HG03378 (cell line): ENCODE data around the gene ZNF740.

Experiments used
- ATAC-seq: cut with Tn5 transposase; IDR thresholded peaks from one replicate; pipeline ENCODE4 v1.9.1; 2021; ENCODE audit warnings: mild to moderate bottlenecking, moderate library complexity; ENCODE audit not compliant: unreplicated experiment

Gene ZNF740

DNA sequence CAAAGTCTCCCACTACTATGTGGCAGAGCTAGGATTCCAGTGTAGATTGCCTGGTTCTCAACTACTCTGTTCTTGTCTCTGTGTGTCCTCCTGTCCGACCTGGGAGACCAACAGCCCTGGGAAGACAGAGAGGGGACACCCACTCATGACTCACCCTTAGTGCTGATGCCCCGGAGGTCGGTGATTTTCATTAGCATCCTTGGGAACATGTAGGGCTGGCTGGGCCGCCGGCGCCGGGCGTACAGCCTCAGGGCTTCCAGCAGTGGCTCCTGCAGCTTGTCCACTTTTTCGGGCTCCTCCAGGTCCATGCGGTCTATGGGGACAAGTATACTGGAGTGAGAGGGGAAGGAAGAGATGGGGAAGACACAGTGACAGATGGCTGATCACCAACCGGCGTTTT, 32.4 kb downstream of the ZNF740 start:
- ATAC-seq, result no peak

DNA sequence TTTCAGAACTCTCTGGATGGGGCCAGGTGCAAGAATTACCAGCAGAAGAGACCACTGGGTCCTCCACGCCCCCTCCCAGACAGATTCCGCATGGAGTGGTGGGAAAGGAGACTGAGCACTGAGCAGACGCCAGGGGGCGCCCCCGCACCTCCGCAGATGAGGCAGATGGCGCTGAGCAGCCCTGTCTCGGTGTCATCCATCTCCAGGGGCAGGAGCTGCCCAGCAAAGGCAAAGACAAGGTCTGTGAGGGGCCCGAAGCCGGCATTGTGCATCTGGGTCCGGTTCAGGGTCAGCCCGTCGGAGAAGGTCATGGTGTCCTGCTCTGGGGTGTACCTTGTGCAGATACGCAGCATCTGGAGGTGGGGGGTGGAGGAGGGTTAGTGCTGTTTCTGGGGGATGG, 32.8 kb downstream of the ZNF740 start:
- no peak for ATAC-seq

DNA sequence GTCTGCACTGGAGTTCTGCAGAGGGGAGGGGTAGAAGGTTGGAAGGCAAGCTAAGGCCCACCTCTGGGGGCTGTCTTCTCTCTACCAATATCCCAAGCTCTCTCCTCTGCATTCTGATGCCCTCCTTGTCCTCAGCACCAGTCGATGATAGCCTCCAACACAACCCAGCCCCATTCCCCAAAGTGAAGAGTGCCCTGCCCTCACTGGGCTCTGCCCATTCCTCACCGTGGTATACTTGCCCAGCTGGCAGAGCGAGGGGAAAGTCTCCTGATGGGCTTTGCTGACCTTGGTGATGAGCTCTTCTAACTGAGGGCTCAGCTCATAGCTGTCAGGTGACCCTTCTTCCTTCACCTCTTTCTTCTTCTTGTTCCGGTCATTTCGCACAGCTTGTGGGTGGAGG, 33.7 kb downstream of the ZNF740 start:
- ATAC-seq, result no peak

DNA sequence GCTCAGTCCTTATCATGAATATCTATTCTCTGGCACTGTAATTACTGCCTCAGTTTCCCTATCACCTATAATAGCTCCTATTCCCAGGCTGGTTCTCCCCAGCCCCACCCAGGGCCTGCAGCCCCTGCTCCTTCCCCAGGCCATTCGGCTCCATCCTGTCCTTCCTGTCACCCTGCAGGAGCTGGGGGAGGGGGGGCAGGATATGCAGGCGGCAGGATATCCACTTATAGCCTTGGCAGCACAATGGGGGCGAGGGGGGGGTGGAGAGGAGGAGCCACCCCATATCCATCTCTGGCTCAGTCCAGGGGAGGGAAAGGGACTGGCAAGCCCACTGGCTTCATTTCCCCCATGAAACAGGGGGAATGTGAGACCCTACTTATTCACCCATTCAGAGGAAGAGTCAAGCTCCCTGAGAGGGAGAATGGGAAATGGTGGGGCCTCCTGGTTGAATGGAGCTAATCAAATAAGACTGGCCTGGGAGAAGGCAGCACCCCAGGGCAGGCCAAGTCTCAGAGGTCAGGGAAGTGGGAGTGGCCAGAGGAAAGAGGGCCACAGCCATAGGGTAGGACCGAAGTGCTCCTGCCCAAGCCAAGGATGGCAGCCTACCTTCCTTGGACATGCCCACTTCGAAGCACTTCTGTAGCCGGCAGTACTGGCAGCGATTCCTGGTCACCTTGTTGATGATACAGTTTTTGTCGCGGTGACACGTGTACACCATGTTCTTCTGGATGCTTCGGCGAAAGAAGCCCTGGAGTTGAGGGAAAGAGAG, 34.3 kb downstream of the ZNF740 start:
- ATAC-seq, result no peak

DNA sequence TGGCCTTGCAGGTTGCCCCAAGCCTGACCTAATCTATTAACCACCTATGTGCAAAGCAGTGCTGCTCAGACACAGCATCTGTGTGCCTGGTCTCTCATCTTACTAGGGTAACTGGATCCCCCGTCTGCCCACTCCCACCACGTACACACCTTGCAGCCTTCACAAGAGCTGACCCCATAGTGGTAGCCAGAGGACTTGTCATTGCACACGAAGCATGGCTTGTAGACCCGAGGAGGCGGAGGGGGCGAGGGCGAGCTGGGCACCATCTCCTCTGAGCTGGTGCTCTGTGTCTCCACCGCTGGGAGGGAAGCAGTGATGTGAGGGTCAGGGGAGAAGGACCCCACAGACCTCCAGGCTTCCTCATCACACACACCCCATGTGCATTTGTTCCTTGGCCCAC, 35.0 kb downstream of the ZNF740 start:
- ATAC-seq, result no peak

DNA sequence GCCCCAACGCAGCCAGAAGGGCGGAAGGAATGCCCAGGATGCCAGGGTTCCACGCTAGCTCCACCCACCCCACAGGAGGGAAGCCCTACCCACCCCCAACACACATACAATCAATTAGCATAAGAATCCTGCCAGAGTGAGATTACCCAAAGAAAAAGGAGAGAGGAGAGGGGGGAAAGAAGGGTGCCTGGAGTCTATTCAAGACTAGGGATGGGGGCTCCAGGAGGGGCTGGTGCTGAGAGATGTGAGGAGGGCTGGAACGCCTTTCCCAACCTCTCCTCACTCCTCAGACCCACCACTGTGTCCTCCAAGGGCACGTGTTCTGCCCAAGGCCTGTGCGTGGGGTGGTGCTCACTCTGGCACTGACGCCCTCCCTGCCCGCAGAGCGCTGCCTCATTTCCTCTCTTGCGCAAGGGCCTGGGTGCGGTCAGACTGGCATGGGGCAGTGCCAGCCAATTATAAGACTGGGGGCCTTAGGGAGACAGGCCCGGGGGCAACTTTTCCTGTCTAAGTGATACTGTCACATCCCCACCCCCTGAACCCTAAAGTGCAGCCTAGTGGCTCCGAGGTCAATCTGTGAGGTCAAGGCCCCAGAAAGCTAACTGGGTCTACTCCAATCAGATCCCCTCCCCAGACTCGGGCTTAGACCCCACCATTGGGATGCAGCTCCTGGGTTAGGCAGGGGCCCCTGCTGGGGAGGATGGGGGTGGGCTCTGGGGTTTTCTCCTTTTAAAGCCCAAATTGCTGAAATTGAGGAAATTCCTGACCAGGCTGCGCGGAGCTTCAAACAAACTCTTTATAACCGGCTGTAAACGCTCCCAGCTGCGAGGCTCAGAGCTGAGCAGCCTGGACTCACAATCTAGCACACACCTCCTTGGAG, 36.8 kb downstream of the ZNF740 start:
- ATAC-seq, result no peak

DNA sequence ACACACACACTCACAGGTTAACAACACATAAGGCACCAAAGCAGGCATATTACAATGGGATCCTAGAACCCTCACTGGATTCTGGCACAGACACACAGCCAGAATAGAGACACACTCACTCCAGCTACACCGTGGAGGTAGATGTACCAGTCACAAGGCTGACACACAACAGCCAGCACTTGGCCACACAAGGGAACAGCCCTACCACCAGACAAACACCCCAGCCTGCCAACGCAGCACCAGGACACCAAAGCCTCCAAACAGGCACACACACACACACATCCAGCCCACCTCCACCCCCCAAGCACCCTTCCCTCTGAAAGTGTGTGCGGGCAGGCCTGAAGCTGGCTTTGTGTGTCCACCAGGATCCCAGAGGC, 37.4 kb downstream of the ZNF740 start:
- ATAC-seq, result no peak

DNA sequence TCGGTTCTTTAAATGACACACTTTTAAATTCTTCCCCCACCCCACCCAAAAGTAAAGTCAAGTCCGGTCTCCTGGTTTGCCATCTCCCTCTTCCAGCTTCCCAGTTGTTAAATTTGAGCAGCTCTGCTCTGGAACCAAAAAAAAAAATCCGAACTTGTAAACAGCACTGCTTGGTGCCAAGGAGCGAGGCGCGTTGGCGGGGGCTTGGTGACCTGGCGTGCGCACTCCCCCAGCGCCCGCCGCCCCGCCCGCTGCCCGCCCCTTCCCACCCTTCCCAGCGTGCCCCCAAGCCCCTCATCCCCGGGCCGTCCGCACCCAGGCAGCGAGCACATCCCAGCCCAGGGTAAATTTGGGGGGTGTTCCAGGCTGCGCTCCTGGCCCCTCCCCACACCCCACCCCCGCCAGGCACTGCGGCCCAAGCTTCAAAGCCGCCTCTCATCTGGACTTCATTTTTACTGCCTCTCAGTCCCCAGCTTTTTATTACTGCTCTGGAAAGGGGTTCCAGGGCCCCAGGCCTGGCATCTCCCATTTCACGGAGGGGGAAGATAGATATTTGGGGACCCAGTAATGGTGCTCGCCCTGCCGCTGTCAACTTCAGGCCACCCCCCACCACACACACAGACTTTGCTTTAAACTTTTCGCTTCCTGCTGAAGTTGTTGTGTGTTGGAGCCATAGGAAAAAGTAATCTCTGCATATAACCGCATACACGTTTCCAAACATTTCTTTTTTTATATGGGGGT, 38.2 kb downstream of the ZNF740 start:
- no peak for ATAC-seq

DNA sequence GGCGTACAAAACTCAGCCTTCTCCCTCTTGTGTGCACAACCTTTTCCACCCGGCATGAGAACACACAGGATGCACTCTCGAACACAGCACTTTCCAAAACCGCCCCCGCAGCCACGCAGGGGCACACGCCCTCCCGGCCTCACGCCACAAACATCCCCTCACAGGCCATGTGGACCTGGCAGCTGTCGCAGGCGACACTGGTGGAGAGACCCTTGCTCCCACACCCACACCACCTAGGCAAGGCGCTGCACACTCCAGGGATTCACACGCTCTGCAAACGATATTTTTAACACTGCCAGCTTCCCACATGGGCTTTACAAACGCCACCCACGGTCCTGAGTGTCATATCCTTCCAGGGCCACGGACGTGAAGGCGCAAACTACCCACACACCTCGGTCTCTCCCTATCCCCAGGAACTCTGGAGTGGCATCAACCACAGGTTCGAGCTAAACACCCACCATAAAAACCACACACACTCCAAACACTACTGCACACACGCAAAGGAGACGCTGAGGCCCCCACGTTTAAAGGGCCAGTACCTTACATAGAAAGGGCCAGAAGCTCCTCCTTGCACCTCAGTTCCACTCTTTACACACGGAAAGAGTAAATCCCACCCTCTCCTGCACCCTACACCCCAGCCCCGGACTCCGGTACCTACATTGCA, 38.9 kb downstream of the ZNF740 start:
- no peak for ATAC-seq

DNA sequence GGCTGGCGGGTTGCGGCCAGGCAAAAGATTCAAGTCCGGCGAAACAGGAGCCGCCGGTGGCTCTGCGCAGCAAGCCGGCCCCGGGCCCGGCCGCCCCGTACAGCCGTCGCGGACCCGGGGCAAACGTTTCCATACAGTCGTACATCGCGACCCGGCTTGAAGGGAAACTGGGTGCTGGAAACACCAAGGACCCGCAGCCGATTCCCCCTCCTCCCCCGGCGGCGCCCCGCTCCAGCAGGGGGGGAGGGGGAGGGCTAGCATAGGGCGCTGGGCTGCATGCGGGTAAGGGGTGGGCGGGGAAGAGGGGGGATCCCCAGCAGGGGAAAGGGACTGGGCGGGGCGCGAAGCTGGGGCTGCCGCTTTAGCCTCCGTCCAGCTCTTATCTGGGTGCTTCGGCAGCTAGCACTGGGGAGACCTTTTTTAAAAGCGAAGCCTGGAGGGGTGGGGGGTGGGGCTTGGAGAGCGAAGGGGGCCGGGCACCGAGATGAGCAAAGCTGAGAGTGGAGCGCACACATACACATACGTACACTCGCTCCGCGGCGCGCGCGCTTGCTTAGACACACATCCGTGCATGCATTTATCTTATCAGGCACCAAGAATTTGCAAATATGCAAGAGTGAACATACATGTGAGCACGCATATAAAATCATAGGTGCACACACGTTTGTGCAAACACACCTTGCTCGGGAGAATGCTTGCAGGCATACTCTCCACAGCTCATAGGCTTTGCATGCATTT, 39.6 kb downstream of the ZNF740 start:
- peak; percentile 37 for ATAC-seq

DNA sequence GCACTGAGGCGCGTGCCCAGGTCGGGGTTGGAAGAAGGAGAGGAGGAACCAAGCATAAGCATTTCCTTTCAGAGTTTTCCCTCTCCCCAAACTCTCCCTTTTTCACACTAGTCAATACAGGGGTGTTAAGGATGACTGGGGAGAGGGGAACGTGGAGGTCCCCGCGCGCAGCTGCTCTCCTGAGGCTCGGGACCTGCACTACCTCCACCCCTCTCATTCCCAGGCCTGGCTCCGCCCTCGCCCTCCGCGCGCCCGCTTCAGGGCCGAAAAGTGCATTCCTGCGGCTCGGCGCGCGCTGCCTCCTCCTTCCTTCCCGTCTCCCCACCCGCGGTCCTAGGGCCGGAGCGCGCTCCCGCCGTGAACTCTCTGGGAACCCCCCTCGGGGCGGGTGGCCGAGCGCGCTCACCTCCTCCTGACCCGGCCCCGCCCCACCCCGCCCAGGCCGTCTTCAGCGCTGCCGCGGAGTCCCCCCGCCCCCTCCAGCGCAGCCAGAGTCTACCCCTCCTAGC, 40.2 kb downstream of the ZNF740 start:
- ATAC-seq, result peak; percentile 39

DNA sequence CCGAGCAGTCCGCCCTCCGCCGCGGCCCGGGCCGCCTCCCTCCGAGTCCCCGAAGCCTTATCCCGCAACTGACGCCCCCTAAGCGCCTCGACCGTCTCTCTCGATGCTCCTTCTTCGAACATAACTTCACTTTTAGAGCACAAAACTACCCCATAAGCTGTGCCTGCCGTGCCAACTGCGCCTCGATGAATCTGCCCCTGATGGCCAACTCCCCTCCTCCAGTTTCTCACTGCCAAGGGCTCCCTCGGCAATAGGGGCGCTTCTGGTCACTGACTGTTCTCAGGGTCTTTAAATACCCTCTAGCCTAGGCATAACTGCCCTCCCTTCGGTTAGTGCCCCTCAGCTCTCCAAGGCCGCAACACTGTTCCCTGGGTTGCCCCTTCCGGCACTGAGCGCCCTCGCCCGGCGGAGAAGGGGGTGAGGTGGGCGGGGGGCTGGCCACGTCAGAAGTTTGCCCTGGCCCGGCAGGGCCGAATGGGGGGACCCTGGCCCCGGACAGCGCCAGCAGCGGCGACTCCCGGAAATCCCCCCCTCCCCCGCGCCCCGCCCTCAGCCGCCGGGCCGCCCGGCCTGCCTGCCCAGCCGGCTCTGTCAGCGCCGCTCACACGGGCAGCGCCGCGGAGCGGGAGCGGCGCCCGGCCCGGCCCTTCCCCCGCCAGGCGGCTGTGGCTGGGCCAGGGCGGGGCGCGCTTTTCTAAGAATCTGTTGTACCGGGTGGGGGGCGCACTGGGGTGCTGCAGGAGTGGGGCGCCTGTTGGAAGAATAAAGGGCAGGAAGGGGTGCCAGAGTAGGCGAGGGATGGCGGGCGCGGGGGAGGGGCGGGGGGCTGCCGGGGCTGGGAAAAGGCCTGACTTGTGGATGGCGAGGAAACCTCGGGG, 40.9 kb downstream of the ZNF740 start:
- ATAC-seq, result peak; percentile 23

DNA sequence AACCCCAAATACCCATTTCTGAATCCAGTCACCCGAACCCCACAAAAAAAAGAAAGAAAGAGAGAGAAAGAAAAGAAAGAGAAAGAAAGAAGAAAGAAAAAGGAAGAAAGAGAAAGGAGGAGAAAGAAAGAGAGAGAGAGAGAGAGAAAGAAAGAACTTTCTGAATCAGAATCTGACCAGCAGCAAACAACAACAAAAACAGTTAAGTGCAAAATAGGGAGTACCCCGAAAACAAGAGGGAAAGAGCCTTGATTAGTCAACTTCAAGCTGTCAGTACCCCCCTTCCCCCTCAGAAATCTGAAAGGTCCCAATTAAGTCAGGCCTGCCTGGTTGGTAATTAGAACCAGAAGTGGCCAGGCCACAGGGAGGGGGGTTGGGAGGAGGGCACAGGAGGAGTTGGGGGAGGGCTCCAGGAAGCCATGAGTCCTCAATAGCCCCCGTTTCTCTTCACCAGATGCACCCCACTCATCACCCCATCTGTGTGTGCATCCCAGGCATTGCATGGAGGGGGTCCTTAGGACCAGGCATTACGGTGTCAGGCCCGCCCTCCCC, 41.7 kb downstream of the ZNF740 start:
- ATAC-seq, result no peak

DNA sequence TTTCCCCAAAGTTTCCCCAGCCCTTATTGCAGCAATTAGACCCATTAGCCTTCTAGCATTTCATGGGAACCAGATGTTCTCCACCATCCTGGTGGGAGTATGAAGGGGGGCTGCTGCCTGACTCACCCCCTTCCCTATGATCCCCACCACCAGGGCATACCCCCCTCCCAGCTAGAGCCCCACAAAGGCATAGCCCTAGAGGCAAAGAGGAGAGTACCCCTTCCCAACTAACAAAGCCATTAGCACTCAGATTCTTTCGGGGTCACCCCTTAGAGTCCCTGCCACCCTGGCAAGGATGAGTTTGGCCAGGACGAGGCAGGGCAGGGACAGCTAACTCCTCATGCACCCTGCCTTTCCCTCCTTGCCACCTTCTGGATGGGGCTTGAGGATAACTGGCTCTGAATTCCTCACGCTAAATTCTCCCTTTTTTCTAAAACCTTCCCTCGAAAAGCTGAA, 42.3 kb downstream of the ZNF740 start:
- ATAC-seq, result no peak

DNA sequence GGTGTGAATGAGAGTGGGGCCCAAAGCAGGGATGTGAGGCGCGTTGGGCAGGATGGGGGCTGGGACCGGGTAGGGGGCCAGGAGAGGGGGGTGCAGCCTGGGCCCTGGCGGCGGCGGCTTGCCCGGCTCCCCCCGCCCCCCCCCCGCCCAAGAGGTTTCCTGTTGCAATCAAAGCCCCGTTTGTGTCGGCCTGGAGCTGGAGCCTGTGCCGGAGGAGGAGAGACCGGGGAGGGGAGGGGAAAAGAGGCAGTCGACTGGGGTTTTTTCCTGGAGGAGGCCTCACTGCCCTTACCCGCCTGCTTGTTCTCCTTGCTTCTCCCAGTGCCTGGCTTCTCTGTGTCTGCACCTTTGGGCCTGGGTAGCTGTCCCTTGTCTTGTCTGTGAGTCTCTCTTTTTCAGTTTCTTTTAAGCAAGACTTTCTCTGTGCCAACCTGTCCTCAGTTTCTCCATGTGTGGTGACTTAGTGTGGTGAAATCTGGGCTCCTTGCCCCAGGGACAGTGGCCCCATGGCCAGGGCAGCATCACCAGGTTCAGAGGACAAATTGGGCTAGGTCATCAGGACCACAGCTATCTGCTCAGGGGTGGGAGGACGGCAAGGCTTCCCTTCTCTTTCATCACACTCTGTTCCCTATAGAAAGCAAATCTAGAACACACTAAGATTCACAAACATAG, 43.0 kb downstream of the ZNF740 start:
- no peak for ATAC-seq

DNA sequence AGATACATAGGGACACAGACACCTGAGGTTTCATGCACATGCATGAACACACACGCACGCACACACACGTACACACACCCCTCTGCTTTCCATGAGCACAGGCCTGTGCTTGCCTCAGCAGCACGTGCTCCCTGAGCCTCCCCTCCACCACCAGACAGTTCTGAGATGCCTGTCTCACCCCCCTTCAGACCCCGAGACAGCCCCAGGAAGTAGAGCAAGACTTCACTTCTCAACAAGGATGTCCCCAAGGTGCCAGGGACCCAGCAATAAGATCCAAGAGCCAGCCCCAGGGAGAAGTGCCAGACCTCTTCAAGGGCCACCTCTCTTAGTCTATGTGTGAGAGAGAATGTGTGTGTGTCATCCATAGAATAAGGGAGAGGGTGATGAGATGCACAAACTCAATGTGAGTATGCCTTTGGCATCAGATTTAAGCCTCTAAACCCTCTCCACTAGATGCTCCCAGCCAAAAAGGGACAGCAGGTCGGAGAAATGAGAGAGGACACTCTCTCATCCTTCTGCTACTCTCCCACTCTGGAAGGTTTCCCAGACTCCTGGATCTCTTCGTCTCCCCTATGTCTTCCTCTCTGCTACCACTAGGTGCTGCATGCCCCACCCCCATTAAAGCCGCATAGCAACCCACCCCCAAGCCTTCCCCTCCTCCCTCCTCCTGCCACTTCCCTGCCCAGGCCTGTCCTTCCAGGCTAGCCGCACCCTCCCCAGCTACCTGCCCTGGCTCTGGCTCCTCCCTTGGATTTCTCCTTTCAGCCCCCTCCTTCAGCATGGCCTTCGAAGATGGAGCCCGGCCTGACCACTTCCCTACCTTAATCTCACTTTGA, 43.8 kb downstream of the ZNF740 start:
- ATAC-seq, result no peak

DNA sequence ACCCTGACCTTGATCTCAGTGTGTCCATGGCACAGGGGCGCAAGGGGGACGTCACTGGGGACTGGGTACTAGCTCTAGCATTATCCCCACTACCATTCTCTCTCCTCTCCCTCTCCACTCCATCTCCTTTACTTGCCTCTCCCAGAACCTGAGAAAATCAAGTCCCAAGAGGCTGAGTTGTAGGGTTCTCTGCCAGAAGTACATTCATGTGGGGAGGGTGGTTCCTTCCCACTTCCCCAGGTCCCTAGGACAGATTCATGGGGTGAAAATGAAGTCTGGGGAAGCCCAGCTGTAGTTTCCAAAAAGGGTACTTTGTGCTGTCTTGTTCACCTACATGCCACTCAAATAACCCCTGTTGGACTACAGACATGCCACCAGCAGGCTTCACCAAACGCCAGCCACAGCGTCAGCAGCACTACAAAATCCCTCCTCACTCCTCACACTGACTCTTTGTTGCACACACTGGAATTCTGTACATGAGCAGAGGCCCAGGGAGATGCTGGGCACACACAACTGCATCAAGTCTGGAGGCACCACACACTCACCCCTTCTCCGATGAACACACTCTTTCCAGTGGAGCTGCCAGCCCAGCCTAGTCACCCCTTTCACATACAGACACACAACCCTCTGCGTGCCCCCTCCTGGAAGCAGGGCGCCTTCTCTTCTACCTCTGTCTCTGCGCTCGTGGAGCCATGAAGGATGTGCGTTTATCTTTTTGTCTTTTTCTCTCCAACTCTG, 44.5 kb downstream of the ZNF740 start:
- ATAC-seq, result no peak
